ENCODE data around the gene CCL22.

CCL22 gene

DNA sequence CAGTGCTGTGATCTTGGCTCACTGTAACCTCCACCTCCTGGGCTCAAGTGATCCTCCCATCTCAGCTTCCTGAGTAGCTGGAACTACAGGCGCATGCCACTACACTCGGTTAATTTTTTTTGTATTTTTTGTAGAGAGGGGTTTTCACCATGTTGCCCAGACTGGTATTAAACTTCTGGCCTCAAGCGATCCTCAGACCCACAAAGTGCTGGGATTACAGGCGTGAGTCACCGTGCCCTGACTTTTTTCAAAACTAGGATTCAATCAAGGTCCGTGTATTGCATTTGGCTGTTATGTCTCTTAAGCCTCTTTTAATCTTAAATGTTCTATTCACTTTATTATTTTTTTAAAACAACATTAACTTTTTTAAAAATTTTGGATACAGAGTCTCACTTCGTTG, 4.3 kb upstream of the CCL22 start:
- H3K4me3 ChIP-seq (ENCODE audit: low read depth, low read length), result no peak overlapping the region
- TF ChIP-seq, protein P1, sequence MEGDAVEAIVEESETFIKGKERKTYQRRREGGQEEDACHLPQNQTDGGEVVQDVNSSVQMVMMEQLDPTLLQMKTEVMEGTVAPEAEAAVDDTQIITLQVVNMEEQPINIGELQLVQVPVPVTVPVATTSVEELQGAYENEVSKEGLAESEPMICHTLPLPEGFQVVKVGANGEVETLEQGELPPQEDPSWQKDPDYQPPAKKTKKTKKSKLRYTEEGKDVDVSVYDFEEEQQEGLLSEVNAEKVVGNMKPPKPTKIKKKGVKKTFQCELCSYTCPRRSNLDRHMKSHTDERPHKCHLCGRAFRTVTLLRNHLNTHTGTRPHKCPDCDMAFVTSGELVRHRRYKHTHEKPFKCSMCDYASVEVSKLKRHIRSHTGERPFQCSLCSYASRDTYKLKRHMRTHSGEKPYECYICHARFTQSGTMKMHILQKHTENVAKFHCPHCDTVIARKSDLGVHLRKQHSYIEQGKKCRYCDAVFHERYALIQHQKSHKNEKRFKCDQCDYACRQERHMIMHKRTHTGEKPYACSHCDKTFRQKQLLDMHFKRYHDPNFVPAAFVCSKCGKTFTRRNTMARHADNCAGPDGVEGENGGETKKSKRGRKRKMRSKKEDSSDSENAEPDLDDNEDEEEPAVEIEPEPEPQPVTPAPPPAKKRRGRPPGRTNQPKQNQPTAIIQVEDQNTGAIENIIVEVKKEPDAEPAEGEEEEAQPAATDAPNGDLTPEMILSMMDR (IDR thresholded peaks at IDR 0.05; ENCODE audit: low read depth, low read length, missing control alignments), result no peak
- no peak for DNase-seq (ENCODE audit: low read depth)
- in situ Hi-C loops (cut with HindIII; ENCODE audit: low sequenced_read_pairs), result no loop called here

DNA sequence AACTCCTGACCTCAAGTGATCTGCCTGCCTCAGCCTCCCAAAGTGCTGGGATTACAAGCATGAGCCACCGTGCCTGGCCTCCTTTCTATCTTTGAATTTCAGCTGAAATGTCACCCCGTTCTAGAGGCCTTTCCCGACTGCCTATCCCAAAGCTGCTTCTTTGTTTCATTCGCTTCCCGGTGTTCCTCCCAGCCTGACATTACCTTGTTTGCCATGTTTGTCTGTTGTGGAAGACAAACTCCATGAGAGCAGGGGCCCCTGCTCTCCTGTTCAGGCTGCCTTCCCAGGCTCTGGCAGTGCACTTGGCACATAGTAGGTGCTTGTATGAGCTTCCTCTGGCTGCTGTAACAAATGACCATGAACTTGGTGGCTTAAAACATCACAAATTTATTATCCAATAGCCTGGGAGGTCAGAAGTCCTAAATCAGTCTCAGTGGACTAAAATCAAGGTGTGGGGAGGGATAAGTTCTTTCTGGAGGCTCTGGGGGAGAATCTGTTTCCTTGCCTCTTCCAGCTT, 2.6 kb upstream of the CCL22 start:
- no peak overlapping the region for H3K4me3 ChIP-seq (ENCODE audit: low read depth, low read length)
- in situ Hi-C loops (cut with HindIII; ENCODE audit: low sequenced_read_pairs), result no loop called here
- no peak for DNase-seq (ENCODE audit: low read depth)
- TF ChIP-seq, protein P1 (IDR thresholded peaks at IDR 0.05; ENCODE audit: low read depth, low read length, missing control alignments), result no peak

DNA sequence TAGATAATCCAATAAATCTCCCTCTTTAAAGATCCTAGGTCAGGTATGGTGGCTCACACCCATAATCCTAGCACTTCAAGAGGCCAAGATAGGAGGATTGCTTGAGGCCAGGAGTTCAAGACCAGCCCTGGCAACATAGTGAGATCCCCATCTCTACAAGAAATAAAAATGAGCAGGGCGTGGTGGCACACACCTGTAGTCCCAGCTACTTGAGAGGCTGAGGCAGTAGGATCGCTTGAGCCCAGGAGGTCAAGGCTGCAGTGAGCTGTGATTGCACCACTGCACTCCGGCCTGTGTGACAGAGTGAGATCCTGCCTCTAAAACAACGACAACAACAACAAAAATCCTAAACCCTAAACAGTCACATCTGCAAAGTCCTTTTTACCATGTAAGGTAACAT, 2.0 kb upstream of the CCL22 start:
- TF ChIP-seq, protein P1 (IDR thresholded peaks at IDR 0.05; ENCODE audit: low read depth, low read length, missing control alignments), result no peak
- no peak for DNase-seq (ENCODE audit: low read depth)
- no peak overlapping the region for H3K4me3 ChIP-seq (ENCODE audit: low read depth, low read length)
- in situ Hi-C loops (cut with HindIII; ENCODE audit: low sequenced_read_pairs), result no loop called here

DNA sequence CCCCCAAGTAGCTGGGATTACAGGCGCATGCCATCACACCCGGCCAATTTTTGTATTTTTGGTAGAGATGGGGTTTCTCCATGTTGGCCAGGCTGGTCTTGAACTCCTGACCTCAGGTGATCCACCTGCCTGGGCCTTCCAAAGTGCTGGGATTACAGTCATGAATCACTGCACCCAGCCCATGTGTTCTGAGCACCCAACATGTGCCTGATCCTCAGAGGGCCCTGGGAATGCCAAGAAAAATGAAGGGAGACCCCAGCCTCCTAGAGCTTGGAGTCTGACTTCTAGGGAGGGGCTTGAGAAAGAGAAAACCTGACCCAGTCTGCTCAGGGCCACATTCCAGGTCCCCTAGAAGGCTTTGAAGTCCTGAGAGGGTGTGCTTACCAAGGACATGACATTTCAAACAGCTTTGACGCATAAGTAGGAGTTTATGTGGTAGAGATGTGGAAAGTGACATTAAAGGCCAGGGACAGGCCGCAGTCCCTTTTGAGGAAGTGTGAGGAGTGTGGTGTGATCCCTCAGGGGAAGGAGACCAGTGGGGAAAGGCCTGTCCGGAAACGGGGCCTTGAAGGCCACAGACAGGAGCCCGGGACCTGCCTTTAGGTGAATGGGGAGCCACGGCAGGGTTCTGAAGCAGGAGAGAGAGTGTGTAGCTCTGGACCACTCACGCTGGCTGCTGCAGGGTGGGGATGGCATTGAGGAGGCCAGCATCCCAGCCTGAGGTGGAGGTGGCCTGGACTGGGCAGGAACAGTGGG, 1.1 kb upstream of the CCL22 start:
- TF ChIP-seq, protein P1 (IDR thresholded peaks at IDR 0.05; ENCODE audit: low read depth, low read length, missing control alignments), result no peak
- no peak overlapping the region for H3K4me3 ChIP-seq (ENCODE audit: low read depth, low read length)
- no peak for DNase-seq (ENCODE audit: low read depth)
- in situ Hi-C loops (cut with HindIII; ENCODE audit: low sequenced_read_pairs), result no loop called here

DNA sequence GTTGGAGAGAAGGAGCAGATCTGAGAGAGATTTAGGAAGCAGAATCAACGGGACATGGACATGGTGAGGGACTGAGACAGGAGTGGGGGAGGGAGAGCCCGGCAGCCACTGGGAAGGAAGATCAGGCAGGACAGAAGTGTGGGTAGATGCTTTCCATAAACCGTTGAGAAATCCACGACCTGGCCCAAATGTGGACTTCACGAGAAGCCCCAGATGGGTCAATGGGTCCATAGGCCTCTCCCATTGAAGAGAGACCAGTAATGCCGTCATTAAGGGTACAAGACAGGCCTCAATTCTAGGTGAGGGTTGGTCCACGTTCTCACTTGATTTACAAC, 530 bp upstream of the CCL22 start:
- TF ChIP-seq, protein P1 (IDR thresholded peaks at IDR 0.05; ENCODE audit: low read depth, low read length, missing control alignments), result no peak
- no peak overlapping the region for H3K4me3 ChIP-seq (ENCODE audit: low read depth, low read length)

DNA sequence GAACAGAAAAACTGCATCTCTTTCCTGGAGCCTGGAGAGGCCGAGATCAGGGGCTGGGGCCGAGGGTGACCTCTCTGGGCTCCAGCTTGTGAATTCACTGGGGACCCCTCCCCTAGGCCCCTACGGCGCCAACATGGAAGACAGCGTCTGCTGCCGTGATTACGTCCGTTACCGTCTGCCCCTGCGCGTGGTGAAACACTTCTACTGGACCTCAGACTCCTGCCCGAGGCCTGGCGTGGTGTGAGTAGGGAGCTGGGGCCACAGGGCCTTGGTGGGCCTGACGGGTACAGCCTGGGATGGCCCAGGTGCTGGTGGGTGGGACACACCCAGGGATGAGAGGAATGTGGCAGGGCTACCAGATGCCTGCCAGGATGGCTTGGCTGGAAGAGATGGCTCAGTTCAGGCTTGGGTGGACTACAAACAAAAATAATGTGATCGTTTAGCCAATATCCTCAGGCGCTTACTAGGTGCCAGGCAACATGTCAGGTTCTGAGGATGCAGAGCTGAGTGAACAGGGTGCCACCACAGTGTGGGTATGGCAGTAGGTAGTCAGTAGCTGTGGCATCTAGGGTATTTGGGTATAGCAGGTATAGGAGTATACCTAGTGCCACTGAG, 1.8 kb downstream of the CCL22 start:
- in situ Hi-C loops (cut with HindIII; ENCODE audit: low sequenced_read_pairs), result no loop called here
- TF ChIP-seq, protein P1 (IDR thresholded peaks at IDR 0.05; ENCODE audit: low read depth, low read length, missing control alignments), result no peak
- no peak for DNase-seq (ENCODE audit: low read depth)
- no peak overlapping the region for H3K4me3 ChIP-seq (ENCODE audit: low read depth, low read length)

More for the DNA sequence above, 530 bp upstream of the CCL22 start:
- in situ Hi-C loops (cut with HindIII; ENCODE audit: low sequenced_read_pairs), result no loop called here
- DNase-seq (ENCODE audit: low read depth), result no peak
